PC-3 (cell line): ENCODE data around the gene NOC3L. TPM values are rescaled to one million over a fixed set of nuclear protein-coding genes. Genes with fewer than 3 reads are reported as not detected.

Experiments used
- ATAC-seq: fragments of 200-7000 bp; cut with Tn5 transposase; 2 replicates; pipeline ENCODE4 v1.9.1; 2020; ENCODE audit warnings: mild to moderate bottlenecking, moderate library complexity
- BruUV-seq: library from RNA; stranded (reverse); fragments of 400-500 nt; replicated peaks from 2 replicates; lab custom pipeline; 2021; lab: Mats Ljungman, UMichigan
- CTCF ChIA-PET: fragments of 300-600 bp; sonication (Branson Sonifier 250); formaldehyde crosslinking; loops from one replicate; lab custom pipeline; 2022; ENCODE audit warnings: antibody characterized with exemption; lab: Charles Lee
- POLR2A ChIA-PET: fragments of 300-600 bp; sonication (Branson Sonifier 250); formaldehyde crosslinking; loops from one replicate; lab custom pipeline; 2022; ENCODE audit warnings: antibody characterized with exemption; ENCODE audit not compliant: unreplicated experiment; lab: Charles Lee
- DNase-seq: peaks from one replicate; pipeline ENCODE4 v3.0.0-alpha.2; 2015
- H2AFZ ChIP-seq: fragments of 300-600 bp; sonication (generic); 2 replicates; pipeline ENCODE4 v1.6.0; 2016; ENCODE audit warnings: antibody characterized with exemption, low read length
- H3F3A ChIP-seq: fragments of 300-600 bp; sonication (generic); one replicate; pipeline ENCODE4 v1.6.0; 2017; ENCODE audit warnings: antibody characterized with exemption, low read length, control low read depth, mild to moderate bottlenecking; ENCODE audit not compliant: unreplicated experiment
- H3K27ac ChIP-seq: fragments of 300-600 bp; sonication (generic); 2 replicates; pipeline ENCODE4 v1.5.1; 2016; ENCODE audit warnings: mild to moderate bottlenecking, low read length
- H3K27me3 ChIP-seq: fragments of 300-600 bp; sonication (generic); 2 replicates; pipeline ENCODE4 v1.6.1; 2016; ENCODE audit warnings: low read length, mixed read lengths
- H3K36me3 ChIP-seq: fragments of 300-600 bp; sonication (generic); 2 replicates; pipeline ENCODE4 v1.6.1; 2016; ENCODE audit warnings: low read depth, mixed run types, low read length, mixed read lengths
- H3K4me1 ChIP-seq: fragments of 300-600 bp; sonication (generic); 2 replicates; pipeline ENCODE4 v1.5.1; 2016; ENCODE audit warnings: low read length; ENCODE audit not compliant: insufficient read depth
- H3K4me2 ChIP-seq: fragments of 300-600 bp; sonication (generic); 2 replicates; pipeline ENCODE4 v1.6.0; 2016; ENCODE audit warnings: low read length
- H3K4me3 ChIP-seq: fragments of 300-600 bp; sonication (generic); 2 replicates; pipeline ENCODE4 v1.5.1; 2016; ENCODE audit warnings: mild to moderate bottlenecking, low read length, mixed read lengths
- H3K79me2 ChIP-seq: fragments of 300-600 bp; sonication (generic); 2 replicates; pipeline ENCODE4 v1.6.1; 2017; ENCODE audit warnings: low read length, mixed read lengths
- H3K9ac ChIP-seq: fragments of 300-600 bp; sonication (generic); 2 replicates; pipeline ENCODE4 v1.6.0; 2016; ENCODE audit warnings: mild to moderate bottlenecking, low read length
- H3K9me2 ChIP-seq: fragments of 300-600 bp; sonication (generic); replicated peaks from 2 replicates; pipeline ENCODE4 v1.6.1; 2016; ENCODE audit warnings: mixed run types, low read length, mixed read lengths
- H3K9me3 ChIP-seq: fragments of 300-600 bp; sonication (generic); 2 replicates; pipeline ENCODE4 v1.6.1; 2016; ENCODE audit warnings: low read length, mixed read lengths
- H4K20me1 ChIP-seq: fragments of 300-600 bp; sonication (generic); 2 replicates; pipeline ENCODE4 v1.6.1; 2016; ENCODE audit warnings: low read length, mixed read lengths
- CTCF ChIP-seq: fragments of 300-600 bp; sonication (generic); conservative IDR thresholded peaks from 2 replicates; pipeline ENCODE4 v1.5.1; 2017; ENCODE audit warnings: antibody characterized with exemption, low read depth, mild to moderate bottlenecking, low read length
- EZH2 ChIP-seq: fragments of 300-600 bp; sonication (generic); IDR thresholded peaks from one replicate; pipeline ENCODE4 v1.6.1; 2017; ENCODE audit warnings: antibody characterized with exemption, mild to moderate bottlenecking, low read length; ENCODE audit not compliant: unreplicated experiment
- EZH2phosphoT487 ChIP-seq: fragments of 300-600 bp; sonication (generic); IDR thresholded peaks from 2 replicates; pipeline ENCODE4 v1.6.1; 2018; ENCODE audit warnings: mild to moderate bottlenecking, antibody characterized with exemption, low read length, borderline replicate concordance
- intact Hi-C: fragments of 100-400 bp; cut with micrococcal nuclease; formaldehyde crosslinking; loops from 2 replicates; pipeline ENCODE4 v1.9.0; 2023
- total RNA-seq: library from RNA; depleted of rRNA; stranded (reverse); fragments of >200 nt; gene quantifications from 2 replicates; pipeline ENCODE4 v1.2.3, GENCODE V29; 2014

NOC3L gene
- total RNA-seq, 1 experiment from 2014 or later: 19.4 TPM

GRCh38 chr10:94357193-94357592, 5.5 kb downstream of the NOC3L start:
- no peak overlapping the region for H3K4me2 ChIP-seq
- H2AFZ ChIP-seq: no peak overlapping the region
- no peak overlapping the region for H3K4me3 ChIP-seq
- H3K36me3 ChIP-seq: peaks cover 46% of the 10 kb centered on the region
- no peaks in the 10 kb centered on the region for H3F3A ChIP-seq
- TF ChIP-seq CTCF (no peak), EZH2 (no peak), EZH2phosphoT487 (no peak)
- H3K9me3 ChIP-seq: no peaks in the 10 kb centered on the region
- peaks cover 12% of the 10 kb centered on the region for H3K4me1 ChIP-seq
- BruUV-seq: no TSS peak
- H3K27ac ChIP-seq: no peak overlapping the region
- POLR2A ChIA-PET: no interaction called here
- H4K20me1 ChIP-seq: no peaks in the 10 kb centered on the region
- no peak overlapping the region for H3K9ac ChIP-seq
- CTCF ChIA-PET: no interaction called here
- intact Hi-C loops: no loop called here
- ATAC-seq: no peak
- peaks cover 47% of the 10 kb centered on the region for H3K79me2 ChIP-seq
- no peaks in the 10 kb centered on the region for H3K27me3 ChIP-seq
- H3K9me2 ChIP-seq: no peaks in the 10 kb centered on the region
- no peak for DNase-seq

GRCh38 chr10:94355841-94356240, 6.9 kb downstream of the NOC3L start:
- no peaks in the 10 kb centered on the region for H3K27me3 ChIP-seq
- no peaks in the 10 kb centered on the region for H3F3A ChIP-seq
- no peak for TF ChIP-seq EZH2phosphoT487
- TF ChIP-seq CTCF: no peak
- no peak for TF ChIP-seq EZH2
- H3K4me2 ChIP-seq: no peak overlapping the region
- peaks cover 12% of the 10 kb centered on the region for H3K4me1 ChIP-seq
- no TSS peak for BruUV-seq
- POLR2A ChIA-PET: no interaction called here
- CTCF ChIA-PET: no interaction called here
- no peak overlapping the region for H3K4me3 ChIP-seq
- peaks cover 34% of the 10 kb centered on the region for H3K79me2 ChIP-seq
- H3K9me2 ChIP-seq: no peaks in the 10 kb centered on the region
- ATAC-seq: no peak
- intact Hi-C loops: no loop called here
- no peak for DNase-seq
- no peak overlapping the region for H3K27ac ChIP-seq
- H3K36me3 ChIP-seq: peaks cover 56% of the 10 kb centered on the region
- no peaks in the 10 kb centered on the region for H3K9me3 ChIP-seq
- H4K20me1 ChIP-seq: no peaks in the 10 kb centered on the region
- no peak overlapping the region for H2AFZ ChIP-seq
- H3K9ac ChIP-seq: no peak overlapping the region

- TF ChIP-seq CTCF (no peak), EZH2phosphoT487 (no peak), EZH2 (no peak)
- H3K9me2 ChIP-seq: no peaks in the 10 kb centered on the region
- ChIA-PET POLR2A (no interaction called here), CTCF (interaction anchor here (1.0 kb wide), 1 partner anchor 91 kb away, joined by 4 read pairs; no protein-coding TSS in a partner anchor)
- H3K9me3 ChIP-seq: no peaks in the 10 kb centered on the region
- H2AFZ ChIP-seq: no peak overlapping the region
- H3K79me2 ChIP-seq: peaks cover 12% of the 10 kb centered on the region
- DNase-seq: no peak
- H4K20me1 ChIP-seq: no peaks in the 10 kb centered on the region
- H3K36me3 ChIP-seq: peaks cover 66% of the 10 kb centered on the region
- no peak for ATAC-seq
- intact Hi-C loops: no loop called here
- H3K27ac ChIP-seq: no peak overlapping the region
- BruUV-seq: no TSS peak
- no peaks in the 10 kb centered on the region for H3F3A ChIP-seq
- H3K9ac ChIP-seq: no peak overlapping the region
- H3K4me2 ChIP-seq: no peak overlapping the region
- H3K27me3 ChIP-seq: no peaks in the 10 kb centered on the region
- H3K4me1 ChIP-seq: peaks cover 3% of the 10 kb centered on the region; the same call in 1 of the 2 replicates
- H3K4me3 ChIP-seq: no peak overlapping the region
These were observed 9.4 kb downstream of the NOC3L start for GRCh38 chr10:94353336-94353735.
